Stimulated activated CD4-positive, alpha-beta T cell treated with anti-CD3 and anti-CD28 coated beads, Interleukin-1b, Interleukin-23, amount 100 ng/mL, for 1 hour (primary cell): ENCODE measurements around the gene ADGRB2.

Source experiments
- DNase-seq, 2 donors: peaks; one replicate each; pipeline ENCODE4 v3.0.0-alpha.2; 2020; ENCODE audit warnings: low read depth in 2 of 2

Gene ADGRB2

DNA sequence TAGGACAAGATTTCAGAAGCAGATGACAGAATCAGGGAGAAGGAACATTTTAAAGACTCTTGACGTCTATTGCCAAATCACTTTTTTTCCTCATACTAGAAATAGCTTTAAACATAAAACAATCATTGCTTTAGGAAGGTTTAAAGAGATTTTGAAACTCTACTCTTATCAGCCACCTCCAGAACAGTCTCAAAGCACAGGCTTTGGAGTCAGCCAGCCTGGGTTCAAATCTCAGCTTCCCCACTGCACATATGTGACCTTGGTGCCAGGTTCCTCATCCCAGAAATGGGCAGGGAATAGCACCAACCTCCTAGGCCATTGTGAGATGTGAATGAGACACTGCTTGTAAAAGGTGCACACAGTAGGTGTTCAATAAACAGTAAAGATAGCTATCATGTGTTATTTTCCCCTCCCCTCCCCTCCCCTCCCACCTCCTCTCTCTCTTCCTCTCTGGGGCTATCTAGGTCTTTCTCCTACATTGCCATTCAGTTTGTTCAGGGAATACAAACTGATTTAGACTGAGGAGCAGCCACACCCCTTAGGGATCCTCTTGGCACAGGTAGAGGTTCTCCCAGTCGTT is 31.0 kb upstream of the ADGRB2 start:
- DNase-seq = no peak

DNA sequence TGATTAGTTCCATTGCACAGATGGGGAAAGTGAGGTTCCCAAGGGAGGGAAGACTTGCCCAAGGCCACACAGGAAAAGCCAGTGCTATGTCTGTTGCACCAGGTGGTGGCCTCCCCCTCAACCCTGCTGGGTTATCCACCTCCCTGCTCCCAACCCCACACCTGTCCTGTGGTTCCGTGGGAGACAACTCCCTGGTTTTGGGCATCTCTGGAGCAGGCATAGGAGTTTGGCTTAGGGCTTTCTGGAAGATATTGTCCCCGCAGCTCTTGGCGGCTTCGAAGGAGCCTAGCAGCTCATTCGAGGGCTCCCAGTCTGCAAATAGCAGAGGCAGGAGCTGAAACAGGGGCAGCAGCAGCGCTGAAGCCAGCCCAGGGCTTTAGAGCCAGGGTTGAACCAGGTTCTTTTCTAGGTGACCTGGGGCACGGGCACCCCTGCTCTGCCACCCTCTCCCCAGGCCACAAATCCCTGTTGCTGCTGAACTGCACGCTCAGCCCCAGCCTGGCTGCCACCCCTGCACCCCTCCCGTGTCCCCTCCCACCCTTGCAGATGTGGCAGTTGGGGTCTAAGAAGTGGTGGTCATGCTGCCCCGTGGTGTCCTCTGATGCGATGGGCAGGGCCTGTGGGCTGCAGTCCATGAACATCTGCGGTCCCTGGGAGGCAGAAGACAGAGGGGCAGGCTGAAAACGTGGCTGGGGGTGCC is 29.6 kb upstream of the ADGRB2 start:
- no peak for DNase-seq

DNA sequence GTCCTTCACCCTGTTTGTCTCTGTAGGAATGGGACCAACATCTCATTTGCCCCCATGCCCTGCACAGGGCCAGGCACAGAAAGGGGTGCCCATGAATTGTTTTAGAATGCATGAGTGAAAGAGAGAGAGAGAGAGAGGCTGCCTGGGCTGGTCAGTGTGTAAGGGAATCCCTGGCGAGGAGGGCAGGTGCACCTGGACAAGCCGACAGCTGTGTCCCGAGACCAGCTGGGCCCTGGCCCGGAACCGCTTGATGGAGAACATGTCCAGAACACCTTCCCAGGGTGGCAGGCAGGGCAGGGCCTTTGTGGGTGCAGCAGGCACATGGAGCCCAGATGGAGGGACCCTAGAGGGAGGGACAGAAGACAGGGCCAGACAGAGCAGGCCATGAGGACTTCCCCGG is 28.9 kb upstream of the ADGRB2 start:
- DNase-seq = no peak

DNA sequence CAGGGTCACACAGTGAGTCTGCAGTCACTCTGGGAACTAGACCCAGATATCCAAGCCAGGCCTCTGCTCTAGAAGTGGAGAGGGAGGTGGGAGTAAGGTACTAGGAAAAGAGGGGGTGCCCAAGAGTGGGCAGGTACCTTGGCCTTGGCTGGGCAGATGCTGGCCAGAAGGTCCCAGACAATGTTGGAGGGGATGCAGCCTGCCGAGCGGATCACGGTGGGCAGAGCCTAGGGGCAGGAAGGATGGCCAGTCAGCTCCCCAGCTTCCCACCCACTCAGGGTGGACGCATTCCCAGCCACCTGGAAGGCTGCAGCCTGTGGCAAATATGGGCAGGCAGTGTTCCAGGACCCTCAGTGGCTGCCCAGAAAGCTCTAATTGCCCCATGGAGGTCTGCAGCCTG is 28.4 kb upstream of the ADGRB2 start:
- DNase-seq = no peak

DNA sequence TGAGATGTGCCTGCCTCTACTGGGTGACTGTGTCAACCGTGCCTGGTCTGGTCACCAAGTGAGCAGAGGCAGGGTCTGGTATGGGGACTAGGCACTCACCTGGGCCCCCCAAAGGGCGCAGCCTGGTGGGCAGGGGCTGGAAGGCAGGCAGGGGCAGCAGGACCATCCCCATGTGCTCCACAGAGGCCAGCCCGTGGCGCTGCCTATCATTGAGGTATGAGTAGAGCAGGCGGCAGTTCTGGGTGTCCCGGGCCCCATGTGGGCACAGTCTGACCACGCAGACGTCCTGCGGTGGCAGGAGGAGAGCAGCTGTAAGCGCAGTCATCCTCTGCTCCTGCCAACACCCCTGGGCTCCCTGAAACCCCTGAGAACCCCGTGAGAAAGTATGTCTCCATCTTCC is 28.0 kb upstream of the ADGRB2 start:
- no peak for DNase-seq

DNA sequence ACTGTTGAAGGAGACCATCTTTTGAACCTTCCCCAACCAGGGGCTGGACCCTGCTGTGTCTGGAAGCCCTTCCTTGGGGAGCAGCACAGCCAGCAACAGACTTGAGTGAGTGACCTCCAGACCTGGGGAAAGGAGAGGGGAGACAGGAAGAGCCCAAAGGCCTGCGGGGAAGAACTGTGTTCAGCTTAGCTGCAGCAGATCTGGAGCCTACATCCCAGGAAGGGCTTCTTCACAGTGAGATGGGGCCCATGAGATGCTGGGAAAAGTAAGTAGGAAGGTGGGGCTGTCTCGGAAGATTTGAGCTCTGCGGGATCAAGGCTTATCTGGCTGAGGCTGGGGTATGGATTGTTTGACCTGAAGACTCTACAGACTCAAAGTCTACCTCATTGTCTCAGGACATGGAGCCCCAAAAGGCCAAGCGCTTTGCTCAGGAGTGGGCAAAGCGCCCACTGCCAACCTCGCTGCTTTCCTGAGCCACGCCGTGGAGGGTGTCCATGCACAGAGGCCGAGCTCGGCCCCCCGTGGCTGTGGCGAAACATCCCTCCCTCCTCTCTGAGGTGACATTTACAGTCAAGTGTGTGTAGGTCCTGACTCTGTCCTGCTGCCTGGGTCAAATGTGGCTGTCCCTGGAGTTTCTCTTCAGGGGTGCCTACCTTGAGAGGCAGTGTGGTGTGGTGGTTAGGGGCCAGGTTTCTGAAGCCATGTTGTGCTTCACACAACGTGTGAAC is 27.2 kb upstream of the ADGRB2 start:
- DNase-seq = no peak

DNA sequence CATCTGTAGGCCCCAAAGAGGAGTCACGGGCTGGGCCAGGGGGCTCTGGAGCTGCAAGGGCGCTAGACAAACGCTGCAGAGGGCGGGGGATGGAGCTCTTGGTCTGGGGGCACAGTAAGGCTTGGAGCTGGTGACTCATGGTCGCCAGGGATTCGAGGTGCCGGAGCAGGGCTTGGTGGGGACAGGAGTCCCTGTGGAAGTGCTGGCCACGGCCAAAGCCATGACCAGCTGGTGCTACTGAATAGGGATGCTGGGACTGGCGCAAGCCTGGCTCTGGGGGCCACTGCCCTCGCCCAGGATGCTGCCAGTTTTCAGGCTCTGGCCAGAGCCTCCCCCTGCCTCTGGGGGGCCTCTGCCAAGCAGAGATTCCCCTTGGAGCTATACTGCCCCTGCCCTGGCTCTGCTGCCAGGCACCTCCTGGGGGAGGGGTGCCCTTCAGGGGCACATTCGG is 26.5 kb upstream of the ADGRB2 start:
- no peak for DNase-seq

DNA sequence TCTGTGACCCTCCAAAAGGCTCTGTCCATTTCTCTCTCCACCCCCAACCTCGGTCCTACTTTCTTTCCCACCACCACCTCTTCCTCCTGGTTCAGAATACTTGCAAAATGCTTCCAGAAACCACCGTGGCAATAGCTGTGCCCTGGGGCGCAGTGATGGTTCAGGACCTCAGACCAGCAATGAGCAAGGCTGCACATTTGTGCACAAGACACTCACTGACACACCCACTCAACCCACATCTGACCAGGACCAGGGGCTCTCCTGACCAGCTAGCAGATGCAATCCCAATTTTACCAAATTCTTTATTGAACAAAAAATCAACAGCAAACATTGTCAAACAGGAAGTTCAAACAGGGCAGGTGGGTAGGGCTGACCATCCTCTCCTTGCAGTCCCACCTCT is 26.0 kb upstream of the ADGRB2 start:
- no peak for DNase-seq

DNA sequence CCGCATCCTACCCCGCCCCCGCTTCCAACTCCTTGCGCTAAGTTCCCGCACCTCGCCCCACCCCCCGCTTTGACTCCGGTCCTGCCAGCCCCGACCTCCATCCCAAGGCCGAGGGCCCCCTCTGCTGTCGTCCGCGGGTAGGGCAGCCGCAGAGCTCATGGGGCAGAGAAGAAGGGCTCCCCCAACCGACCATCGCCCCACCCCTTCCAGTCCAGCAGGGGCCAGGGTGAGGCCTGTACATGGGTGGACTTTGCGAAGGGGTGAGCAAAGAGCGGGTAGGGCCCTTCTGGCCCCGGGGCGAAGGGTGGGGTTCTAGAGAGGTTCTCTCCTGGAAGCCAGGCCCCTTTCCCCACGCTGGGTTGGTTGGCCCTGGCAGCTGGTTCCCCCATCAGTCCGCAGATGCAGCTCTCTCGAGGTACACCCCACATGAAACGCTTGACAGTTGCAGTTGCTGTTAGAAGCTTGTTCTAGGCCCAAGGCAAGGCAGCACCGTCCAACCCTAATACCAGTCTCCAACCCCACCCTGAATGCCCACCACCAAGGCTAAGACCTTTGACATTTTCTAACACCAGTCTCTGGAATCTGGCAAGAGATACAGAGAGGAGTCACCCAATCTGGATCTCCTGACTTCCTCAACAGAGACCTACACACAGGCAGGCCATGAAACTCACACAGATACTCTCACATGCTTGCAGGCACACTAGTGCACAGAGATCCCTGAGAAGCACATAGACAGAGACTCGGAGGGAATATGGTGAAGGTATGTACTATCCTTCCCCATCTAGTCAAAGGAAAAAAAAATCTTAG is 25.3 kb upstream of the ADGRB2 start:
- DNase-seq = peak; percentile 85 to 99

DNA sequence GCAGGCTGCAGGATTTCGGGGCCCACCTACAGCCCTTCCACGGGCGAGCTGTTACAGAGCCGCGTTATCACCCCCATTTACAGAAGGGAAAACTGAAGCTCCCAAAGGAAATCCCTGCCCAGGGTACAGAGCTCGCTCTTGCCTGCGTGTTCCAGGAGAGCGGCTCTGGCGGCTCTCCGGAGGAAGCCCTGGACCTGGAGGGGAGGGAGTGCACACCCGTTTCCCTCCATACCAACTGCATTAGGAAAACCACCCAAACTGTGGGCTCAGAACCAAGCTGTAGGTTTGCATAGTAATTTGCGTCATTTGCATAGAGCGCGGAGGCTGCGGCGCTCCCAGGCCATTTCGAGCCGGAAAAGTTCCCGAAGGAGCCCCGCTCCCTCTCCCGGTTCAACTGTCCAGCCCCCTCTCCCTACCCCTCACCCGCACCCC is 24.7 kb upstream of the ADGRB2 start:
- no peak for DNase-seq

DNA sequence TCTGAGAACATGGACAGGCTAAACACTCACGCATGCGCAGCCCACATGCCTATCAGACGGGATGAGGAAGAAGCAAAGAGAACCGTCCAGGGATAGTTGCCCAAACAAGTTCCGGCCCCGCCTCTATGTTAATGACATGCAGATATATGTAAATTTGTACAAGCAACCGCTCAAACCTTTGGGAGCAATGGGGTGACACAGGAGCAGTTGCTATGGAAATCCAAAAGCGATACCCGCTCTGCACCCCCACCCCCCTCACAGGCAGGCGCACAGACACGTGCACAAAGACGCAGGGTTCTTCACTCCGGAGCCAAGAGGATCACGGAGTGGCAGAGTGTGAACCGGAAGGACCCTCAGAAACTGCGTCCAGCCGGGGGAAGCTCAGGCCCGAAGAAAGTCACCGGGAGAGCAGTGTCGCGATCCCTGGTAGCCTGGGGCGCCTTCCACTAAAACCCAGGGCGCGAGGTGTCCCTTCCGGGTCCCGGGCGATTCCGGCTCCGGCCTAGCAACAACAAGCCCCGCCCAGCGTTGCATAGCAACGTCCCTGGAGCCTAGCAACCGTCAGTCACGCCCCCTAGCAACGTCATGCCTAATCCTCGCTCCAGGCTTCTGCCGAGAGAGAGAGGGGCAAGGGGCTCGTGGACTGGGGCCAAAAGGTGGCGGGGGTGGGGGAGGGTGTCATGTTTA is 24.1 kb upstream of the ADGRB2 start:
- peak; percentile 66 to 78 for DNase-seq

DNA sequence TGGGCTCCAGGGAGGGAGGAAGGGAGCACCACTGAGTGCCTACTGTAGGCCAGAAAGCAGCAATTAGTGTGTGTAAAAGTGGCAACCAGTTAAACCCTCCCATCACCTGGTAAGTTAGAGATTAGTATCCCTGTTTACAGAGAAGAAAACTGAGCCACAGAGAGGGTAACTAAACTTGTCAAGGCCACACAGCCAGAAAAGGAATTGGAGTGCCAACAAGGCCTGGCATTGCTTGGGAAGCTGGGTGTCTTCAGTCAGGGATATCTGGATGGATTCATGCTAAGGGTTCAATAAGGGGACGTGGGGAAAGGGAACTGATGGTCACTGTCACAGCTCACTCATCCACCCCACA is 23.6 kb upstream of the ADGRB2 start:
- DNase-seq = no peak

DNA sequence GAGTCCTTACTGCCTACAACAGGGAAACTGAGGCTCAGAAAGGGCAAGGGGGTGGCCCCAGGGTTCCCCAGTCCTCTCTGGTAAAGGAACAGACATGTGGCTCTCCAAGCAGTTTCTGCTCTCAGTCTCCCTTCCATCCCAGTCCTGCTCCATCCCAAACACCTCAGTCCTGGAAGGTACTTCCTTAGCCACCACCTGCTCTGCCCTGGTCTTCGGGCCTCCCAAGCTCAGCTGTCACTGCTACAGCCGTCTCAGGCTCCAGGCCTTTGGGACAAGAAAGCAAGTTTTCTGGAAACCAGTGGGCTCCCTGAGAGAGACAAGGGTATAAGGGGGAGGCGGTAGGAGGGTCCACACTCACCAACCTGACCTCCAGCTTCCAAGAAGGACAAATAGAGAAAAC is 23.1 kb upstream of the ADGRB2 start:
- DNase-seq = no peak

DNA sequence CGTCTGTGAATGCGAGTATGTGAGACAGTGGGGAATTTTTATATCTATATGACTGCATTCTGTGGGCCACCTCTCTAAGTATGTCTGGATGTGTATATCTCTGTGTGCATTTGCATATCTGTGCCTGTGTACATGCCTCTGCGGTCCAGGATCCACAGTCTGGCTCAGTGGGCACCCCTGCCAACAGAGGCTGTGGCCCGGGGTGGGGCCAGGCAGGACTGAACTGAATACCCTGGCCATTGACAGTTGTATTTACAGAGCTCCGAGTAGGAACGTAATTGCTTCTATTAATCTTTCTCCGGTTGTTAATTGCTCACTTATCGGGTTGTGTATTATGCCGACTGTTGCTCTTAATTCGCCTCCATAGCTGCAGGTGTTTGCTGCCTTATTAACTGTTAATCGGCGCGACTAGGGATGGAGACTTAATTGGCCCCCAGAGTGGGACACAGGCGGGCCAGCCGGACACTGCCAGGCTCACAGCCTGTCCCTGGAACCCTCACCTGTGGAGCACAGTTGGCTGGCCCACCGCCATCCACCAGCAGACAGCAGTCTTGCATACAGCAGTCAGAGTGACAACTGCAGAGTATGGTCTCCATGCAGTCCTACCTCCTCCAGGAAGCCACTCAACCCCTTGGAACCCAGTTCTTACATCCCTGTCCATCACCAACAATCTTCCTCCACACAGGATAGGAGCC is 22.4 kb upstream of the ADGRB2 start:
- no peak for DNase-seq

DNA sequence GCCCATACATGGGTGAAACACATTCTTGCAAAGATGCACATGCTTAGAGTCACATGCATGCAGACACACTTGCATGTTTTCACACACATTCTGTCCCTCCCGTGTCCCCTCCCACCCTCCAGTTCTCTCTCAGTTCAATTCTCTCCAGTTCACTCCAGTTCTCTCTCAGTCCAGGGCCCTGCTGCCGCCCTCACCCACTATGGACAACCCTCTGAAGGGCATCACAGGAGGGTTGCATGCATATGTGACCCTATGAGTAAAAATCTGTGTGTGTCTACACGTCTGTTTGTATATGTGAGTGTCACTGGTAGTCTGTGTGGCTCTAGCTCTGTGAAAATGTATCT is 21.8 kb upstream of the ADGRB2 start:
- DNase-seq = no peak

DNA sequence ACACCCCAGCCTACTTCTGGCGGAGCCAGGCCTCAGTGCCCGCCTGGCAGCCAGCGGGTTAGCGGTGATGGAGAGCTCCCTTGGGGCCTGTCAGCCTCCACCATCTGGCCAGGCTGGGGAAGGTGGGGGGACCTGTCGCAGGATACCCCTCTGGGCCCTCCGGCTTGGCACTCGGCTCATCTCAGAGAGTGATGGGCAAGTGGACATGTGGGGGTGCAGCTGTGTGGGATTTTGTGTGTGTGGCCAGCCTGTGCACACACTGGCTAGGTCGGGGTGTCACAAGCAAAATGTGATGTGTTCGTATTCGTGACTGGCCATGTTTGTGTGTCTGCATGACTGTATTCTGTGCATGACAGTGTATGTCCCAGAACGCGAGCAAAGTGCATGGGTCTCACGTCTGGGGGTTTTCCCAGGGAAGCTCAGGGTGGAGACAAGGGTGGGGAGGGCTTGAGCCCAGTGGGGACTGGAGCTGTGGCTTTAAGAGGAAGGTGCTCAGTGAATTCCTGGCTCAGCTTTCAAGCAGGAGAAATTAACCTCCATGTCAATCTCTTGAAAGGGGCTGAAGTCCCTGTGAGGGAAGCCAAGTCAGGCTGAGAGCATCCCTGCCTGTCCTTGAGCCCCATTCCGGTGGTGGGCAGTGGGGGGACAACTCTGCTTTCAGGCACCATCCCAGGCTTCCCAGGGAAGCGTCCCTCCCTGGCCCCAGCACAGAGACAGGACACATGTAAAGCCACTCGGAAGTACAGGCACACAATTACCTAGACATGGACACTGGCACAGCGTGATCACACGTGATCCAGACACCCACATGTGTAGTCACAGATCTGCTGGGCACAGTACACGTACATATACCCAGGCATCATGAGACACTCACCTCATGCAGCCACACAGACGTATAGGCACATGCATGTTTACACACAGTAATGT is 21.1 kb upstream of the ADGRB2 start:
- DNase-seq = no peak

DNA sequence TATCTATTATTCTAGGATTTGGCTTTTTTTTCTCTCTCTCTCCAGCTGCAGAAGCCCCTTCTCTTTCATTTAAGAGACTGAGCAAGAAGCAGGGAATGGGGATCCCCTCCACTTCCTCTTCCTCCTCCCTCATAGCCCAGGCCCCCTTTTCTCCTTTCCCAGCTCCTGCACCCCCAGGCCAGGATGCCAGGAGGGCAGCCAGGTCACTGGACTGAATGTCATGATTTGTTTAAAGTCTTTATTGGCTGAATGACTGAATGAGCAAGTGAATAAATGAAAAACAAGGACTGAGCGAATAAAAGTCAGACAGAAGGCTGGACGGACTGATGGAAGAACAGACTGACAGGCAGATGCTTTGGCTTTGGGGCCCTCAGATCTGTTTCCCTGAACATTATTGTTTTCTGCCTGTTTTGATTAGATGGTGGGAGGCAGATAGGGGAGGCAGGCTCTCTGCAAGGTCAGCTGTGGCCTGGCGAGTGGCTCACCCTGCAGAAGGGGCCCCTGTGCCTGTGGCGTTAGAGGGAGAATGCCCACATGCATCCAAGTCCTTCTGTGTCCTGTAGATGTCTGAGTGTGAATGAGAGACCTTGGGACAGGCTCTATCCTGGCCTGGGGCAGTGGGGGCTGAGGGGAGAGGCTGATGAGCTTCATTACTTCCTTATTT is 20.3 kb upstream of the ADGRB2 start:
- DNase-seq = no peak

DNA sequence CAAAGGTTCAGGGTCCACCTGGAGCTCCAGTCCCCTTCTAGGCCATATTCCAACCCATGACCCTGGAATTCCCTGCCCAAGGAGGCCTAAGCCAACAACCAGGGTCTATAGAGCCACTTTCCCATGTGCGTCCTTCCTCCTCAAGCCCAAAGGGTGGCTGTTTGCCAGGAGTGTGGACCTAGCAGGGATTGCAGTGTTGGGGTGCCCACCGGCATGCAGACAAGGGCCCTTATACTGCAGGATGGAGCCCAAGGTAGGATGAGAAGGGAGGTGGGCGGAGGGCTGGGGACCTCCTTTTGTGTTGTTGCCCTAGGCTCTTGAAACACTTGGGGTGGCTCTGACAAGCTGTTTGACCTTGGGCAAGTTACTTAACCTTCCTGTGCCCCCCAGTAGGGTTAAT is 19.7 kb upstream of the ADGRB2 start:
- DNase-seq = no peak
